ENCODE data around the gene CBFA2T2.
A peak's percentile ranks its signal among the peaks of the same experiment; 100 is the strongest.
"Not testable (repeated sequence)": the region's sequence is repeated elsewhere in the genome, so short reads cannot be mapped to it uniquely, and the experiment has no call there.

The CBFA2T2 gene

GRCh38 chr20:33490023-33490933 lies at the start of gene CBFA2T2:
TSS of gene CBFA2T2 (plus strand) at chr20:33490096. CDS start at chr20:33490268, 172 bp downstream.
- Histone ChIP-seq H3K4me3 (ENCODE audit: low read length) (peak within 1 kb of the TSS; percentile 86), H3K9ac (ENCODE audit: low read length) (peak within 1 kb of the TSS; percentile 86), H3K27me3 (ENCODE audit: control insufficient read depth, insufficient read depth, low read length) (no peaks in the 10 kb centered on the region), H3K36me3 (ENCODE audit: control insufficient read depth, insufficient read depth, low read length) (no peaks in the 10 kb centered on the region), H3K4me1 (ENCODE audit: control insufficient read depth, insufficient read depth, low read length) (peaks cover 4% of the 10 kb centered on the region), H3K9me3 (ENCODE audit: control insufficient read depth, low read length) (no peaks in the 10 kb centered on the region)

- H3K27me3 ChIP-seq (ENCODE audit: control insufficient read depth, insufficient read depth, low read length); H3K36me3 ChIP-seq (ENCODE audit: control insufficient read depth, insufficient read depth, low read length); H3K9ac ChIP-seq (ENCODE audit: low read length); H3K9me3 ChIP-seq (ENCODE audit: control insufficient read depth, low read length); H3K4me3 ChIP-seq (ENCODE audit: low read length): not testable (repeated sequence)
- H3K4me1 ChIP-seq (ENCODE audit: control insufficient read depth, insufficient read depth, low read length), result peaks cover 18% of the 10 kb centered on the region
These were observed 49.3 kb upstream of the CBFA2T2 start for GRCh38 chr20:33440562-33440961.

- H3K36me3 ChIP-seq (ENCODE audit: control insufficient read depth, insufficient read depth, low read length), result no peaks in the 10 kb centered on the region
- H3K9ac ChIP-seq (ENCODE audit: low read length), result no peak overlapping the region
- H3K4me1 ChIP-seq (ENCODE audit: control insufficient read depth, insufficient read depth, low read length), result peaks cover 18% of the 10 kb centered on the region
- H3K4me3 ChIP-seq (ENCODE audit: low read length), result no peak overlapping the region
- no peaks in the 10 kb centered on the region for H3K27me3 ChIP-seq (ENCODE audit: control insufficient read depth, insufficient read depth, low read length)
- H3K9me3 ChIP-seq (ENCODE audit: control insufficient read depth, low read length), result no peaks in the 10 kb centered on the region
These were observed 48.5 kb upstream of the CBFA2T2 start for GRCh38 chr20:33441142-33441955.

- Histone ChIP-seq H3K36me3 (ENCODE audit: control insufficient read depth, insufficient read depth, low read length) (no peaks in the 10 kb centered on the region), H3K27me3 (ENCODE audit: control insufficient read depth, insufficient read depth, low read length) (no peaks in the 10 kb centered on the region), H3K4me1 (ENCODE audit: control insufficient read depth, insufficient read depth, low read length) (peaks cover 18% of the 10 kb centered on the region), H3K9me3 (ENCODE audit: control insufficient read depth, low read length) (no peaks in the 10 kb centered on the region), H3K9ac (ENCODE audit: low read length) (peak overlapping the region; percentile 47), H3K4me3 (ENCODE audit: low read length) (no peak overlapping the region)
These were observed 47.5 kb upstream of the CBFA2T2 start for GRCh38 chr20:33442136-33443005.

- no peaks in the 10 kb centered on the region for H3K9me3 ChIP-seq (ENCODE audit: control insufficient read depth, low read length)
- H3K36me3 ChIP-seq (ENCODE audit: control insufficient read depth, insufficient read depth, low read length), result no peaks in the 10 kb centered on the region
These were observed 46.8 kb upstream of the CBFA2T2 start for GRCh38 chr20:33443006-33443511.

GRCh38 chr20:33443512-33444239 lies 46.2 kb upstream of the CBFA2T2 start, which contains the start of gene SNTA1:
TSS of gene SNTA1 (minus strand) at chr20:33443763. CDS start at chr20:33443620, 143 bp downstream.
- Histone ChIP-seq H3K9me3 (ENCODE audit: control insufficient read depth, low read length) (no peaks in the 10 kb centered on the region), H3K9ac (ENCODE audit: low read length) (peak within 1 kb of the TSS; percentile 47), H3K4me3 (ENCODE audit: low read length) (peak within 1 kb of the TSS; percentile 67), H3K4me1 (ENCODE audit: control insufficient read depth, insufficient read depth, low read length) (peaks cover 18% of the 10 kb centered on the region), H3K36me3 (ENCODE audit: control insufficient read depth, insufficient read depth, low read length) (no peaks in the 10 kb centered on the region), H3K27me3 (ENCODE audit: control insufficient read depth, insufficient read depth, low read length) (no peaks in the 10 kb centered on the region)

More at GRCh38 chr20:33443006-33443511, 46.8 kb upstream of the CBFA2T2 start:
- H3K4me3 ChIP-seq (ENCODE audit: low read length), result no peak overlapping the region
- H3K4me1 ChIP-seq (ENCODE audit: control insufficient read depth, insufficient read depth, low read length), result peaks cover 18% of the 10 kb centered on the region
- peak overlapping the region; percentile 47 for H3K9ac ChIP-seq (ENCODE audit: low read length)
- H3K27me3 ChIP-seq (ENCODE audit: control insufficient read depth, insufficient read depth, low read length), result no peaks in the 10 kb centered on the region

- Histone ChIP-seq H3K27me3 (ENCODE audit: control insufficient read depth, insufficient read depth, low read length) (no peaks in the 10 kb centered on the region), H3K9me3 (ENCODE audit: control insufficient read depth, low read length) (no peaks in the 10 kb centered on the region), H3K36me3 (ENCODE audit: control insufficient read depth, insufficient read depth, low read length) (no peaks in the 10 kb centered on the region), H3K4me3 (ENCODE audit: low read length) (no peak overlapping the region), H3K4me1 (ENCODE audit: control insufficient read depth, insufficient read depth, low read length) (peaks cover 18% of the 10 kb centered on the region), H3K9ac (ENCODE audit: low read length) (no peak overlapping the region)
These were observed 44.9 kb upstream of the CBFA2T2 start for GRCh38 chr20:33444797-33445560.

GRCh38 chr20:33445881-33446625 lies 43.8 kb upstream of the CBFA2T2 start:
- Histone ChIP-seq H3K9me3 (ENCODE audit: control insufficient read depth, low read length) (no peaks in the 10 kb centered on the region), H3K9ac (ENCODE audit: low read length) (no peak overlapping the region), H3K36me3 (ENCODE audit: control insufficient read depth, insufficient read depth, low read length) (no peaks in the 10 kb centered on the region), H3K27me3 (ENCODE audit: control insufficient read depth, insufficient read depth, low read length) (no peaks in the 10 kb centered on the region), H3K4me1 (ENCODE audit: control insufficient read depth, insufficient read depth, low read length) (peaks cover 18% of the 10 kb centered on the region), H3K4me3 (ENCODE audit: low read length) (no peak overlapping the region)

GRCh38 chr20:33450867-33451266 lies 39.0 kb upstream of the CBFA2T2 start:
- no peaks in the 10 kb centered on the region for H3K36me3 ChIP-seq (ENCODE audit: control insufficient read depth, insufficient read depth, low read length)
- no peaks in the 10 kb centered on the region for H3K4me1 ChIP-seq (ENCODE audit: control insufficient read depth, insufficient read depth, low read length)

More at GRCh38 chr20:33450867-33451266, 39.0 kb upstream of the CBFA2T2 start:
- Histone ChIP-seq H3K4me3 (ENCODE audit: low read length) (no peak overlapping the region), H3K9me3 (ENCODE audit: control insufficient read depth, low read length) (no peaks in the 10 kb centered on the region), H3K9ac (ENCODE audit: low read length) (no peak overlapping the region), H3K27me3 (ENCODE audit: control insufficient read depth, insufficient read depth, low read length) (no peaks in the 10 kb centered on the region)
